HEK293 (cell line): ENCODE measurements around the gene PSMF1.

Experiments used
- ZBTB48 ChIP-seq: fragments of 450-650 bp; formaldehyde crosslinking; IDR thresholded peaks from 2 replicates; pipeline ENCODE4 v1.5.1; 2016; ENCODE audit warnings: missing biosample characterization, missing genetic modification characterization
- ZBTB7A ChIP-seq: fragments of 450-650 bp; formaldehyde crosslinking; IDR thresholded peaks from 2 replicates; pipeline ENCODE4 v1.5.1; 2016; ENCODE audit warnings: low read depth, missing biosample characterization, missing genetic modification characterization
- ZNF121 ChIP-seq: fragments of 450-650 bp; formaldehyde crosslinking; IDR thresholded peaks from 2 replicates; pipeline ENCODE4 v1.5.1; 2016; ENCODE audit warnings: missing biosample characterization, missing genetic modification characterization
- ZNF274 ChIP-seq, 2 experiments: fragments of 200-500 bp in 1 of 2; fragments of 450-650 bp in 1 of 2; sonication (Bioruptor generic) in 1 of 2; formaldehyde crosslinking in 1 of 2; IDR thresholded peaks; 2 replicates each; pipeline versions ENCODE4 v1.5.1 to v1.6.1; 2014 to 2016; ENCODE audit warnings: borderline replicate concordance in 1 of 2, inconsistent platforms in 1 of 2, low read length in 1 of 2, missing biosample characterization in 1 of 2, missing genetic modification characterization in 1 of 2
- ZNF558 ChIP-seq: fragments of 450-650 bp; formaldehyde crosslinking; IDR thresholded peaks from 2 replicates; pipeline ENCODE4 v1.5.1; 2016; ENCODE audit warnings: missing biosample characterization, missing genetic modification characterization
- ZNF600 ChIP-seq: fragments of 450-650 bp; formaldehyde crosslinking; IDR thresholded peaks from 2 replicates; pipeline ENCODE4 v1.5.1; 2016; ENCODE audit warnings: missing biosample characterization, missing genetic modification characterization
- ZNF629 ChIP-seq: fragments of 450-650 bp; formaldehyde crosslinking; IDR thresholded peaks from 2 replicates; pipeline ENCODE4 v1.5.1; 2017; ENCODE audit warnings: missing biosample characterization, missing genetic modification characterization
- TF ChIP-seq, protein P1 (sequence below): fragments of 450-650 bp; formaldehyde crosslinking; IDR thresholded peaks from 2 replicates; pipeline ENCODE4 v1.5.1; 2016; ENCODE audit warnings: missing biosample characterization, missing genetic modification characterization
- TF ChIP-seq, protein P2 (sequence below): fragments of 450-650 bp; formaldehyde crosslinking; IDR thresholded peaks from 2 replicates; pipeline ENCODE4 v1.5.1; 2016; ENCODE audit warnings: missing biosample characterization, missing genetic modification characterization

DNA sequence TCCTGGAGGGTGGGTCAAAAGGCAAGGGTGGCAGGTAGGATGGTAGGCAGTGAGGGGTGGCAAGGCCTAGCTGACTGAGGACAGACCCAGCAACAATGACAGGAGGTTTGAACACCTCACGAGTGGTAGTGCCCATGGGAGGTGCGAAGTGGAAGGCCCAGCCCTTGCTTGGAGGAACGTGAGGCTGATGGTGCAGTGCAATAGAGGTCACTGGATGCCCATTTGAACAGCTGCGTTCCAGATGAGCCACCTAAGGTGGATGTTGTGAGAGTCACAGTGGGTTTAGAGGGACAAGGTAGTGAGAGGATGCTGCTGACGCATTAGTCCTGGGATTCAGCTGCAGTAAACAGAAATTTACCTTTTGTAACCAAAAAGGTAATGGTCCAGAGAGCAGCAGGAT, 50.8 kb downstream of the PSMF1 start:
- TF ChIP-seq, protein P1, sequence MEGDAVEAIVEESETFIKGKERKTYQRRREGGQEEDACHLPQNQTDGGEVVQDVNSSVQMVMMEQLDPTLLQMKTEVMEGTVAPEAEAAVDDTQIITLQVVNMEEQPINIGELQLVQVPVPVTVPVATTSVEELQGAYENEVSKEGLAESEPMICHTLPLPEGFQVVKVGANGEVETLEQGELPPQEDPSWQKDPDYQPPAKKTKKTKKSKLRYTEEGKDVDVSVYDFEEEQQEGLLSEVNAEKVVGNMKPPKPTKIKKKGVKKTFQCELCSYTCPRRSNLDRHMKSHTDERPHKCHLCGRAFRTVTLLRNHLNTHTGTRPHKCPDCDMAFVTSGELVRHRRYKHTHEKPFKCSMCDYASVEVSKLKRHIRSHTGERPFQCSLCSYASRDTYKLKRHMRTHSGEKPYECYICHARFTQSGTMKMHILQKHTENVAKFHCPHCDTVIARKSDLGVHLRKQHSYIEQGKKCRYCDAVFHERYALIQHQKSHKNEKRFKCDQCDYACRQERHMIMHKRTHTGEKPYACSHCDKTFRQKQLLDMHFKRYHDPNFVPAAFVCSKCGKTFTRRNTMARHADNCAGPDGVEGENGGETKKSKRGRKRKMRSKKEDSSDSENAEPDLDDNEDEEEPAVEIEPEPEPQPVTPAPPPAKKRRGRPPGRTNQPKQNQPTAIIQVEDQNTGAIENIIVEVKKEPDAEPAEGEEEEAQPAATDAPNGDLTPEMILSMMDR (tag by site-specific recombination) = no peak
- no peak for TF ChIP-seq ZNF629 (tag by site-specific recombination)
- no peak for TF ChIP-seq ZNF121 (tag by site-specific recombination)
- no peak for TF ChIP-seq ZNF558
- no peak for TF ChIP-seq ZNF274 (IDR thresholded peaks at IDR 0.05; ENCODE audit: low read length)
- TF ChIP-seq ZNF274 (tag by site-specific recombination; IDR thresholded peaks at IDR 0.05; ENCODE audit: borderline replicate concordance) = no peak
- TF ChIP-seq, protein P2, sequence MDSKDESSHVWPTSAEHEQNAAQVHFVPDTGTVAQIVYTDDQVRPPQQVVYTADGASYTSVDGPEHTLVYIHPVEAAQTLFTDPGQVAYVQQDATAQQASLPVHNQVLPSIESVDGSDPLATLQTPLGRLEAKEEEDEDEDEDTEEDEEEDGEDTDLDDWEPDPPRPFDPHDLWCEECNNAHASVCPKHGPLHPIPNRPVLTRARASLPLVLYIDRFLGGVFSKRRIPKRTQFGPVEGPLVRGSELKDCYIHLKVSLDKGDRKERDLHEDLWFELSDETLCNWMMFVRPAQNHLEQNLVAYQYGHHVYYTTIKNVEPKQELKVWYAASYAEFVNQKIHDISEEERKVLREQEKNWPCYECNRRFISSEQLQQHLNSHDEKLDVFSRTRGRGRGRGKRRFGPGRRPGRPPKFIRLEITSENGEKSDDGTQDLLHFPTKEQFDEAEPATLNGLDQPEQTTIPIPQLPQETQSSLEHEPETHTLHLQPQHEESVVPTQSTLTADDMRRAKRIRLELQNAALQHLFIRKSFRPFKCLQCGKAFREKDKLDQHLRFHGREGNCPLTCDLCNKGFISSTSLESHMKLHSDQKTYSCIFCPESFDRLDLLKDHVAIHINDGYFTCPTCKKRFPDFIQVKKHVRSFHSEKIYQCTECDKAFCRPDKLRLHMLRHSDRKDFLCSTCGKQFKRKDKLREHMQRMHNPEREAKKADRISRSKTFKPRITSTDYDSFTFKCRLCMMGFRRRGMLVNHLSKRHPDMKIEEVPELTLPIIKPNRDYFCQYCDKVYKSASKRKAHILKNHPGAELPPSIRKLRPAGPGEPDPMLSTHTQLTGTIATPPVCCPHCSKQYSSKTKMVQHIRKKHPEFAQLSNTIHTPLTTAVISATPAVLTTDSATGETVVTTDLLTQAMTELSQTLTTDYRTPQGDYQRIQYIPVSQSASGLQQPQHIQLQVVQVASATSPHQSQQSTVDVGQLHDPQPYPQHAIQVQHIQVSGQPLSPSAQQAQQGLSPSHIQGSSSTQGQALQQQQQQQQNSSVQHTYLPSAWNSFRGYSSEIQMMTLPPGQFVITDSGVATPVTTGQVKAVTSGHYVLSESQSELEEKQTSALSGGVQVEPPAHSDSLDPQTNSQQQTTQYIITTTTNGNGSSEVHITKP (tag by site-specific recombination) = no peak
- TF ChIP-seq ZNF600 (tag by site-specific recombination) = no peak
- TF ChIP-seq ZBTB48 (tag by site-specific recombination) = no peak
- no peak for TF ChIP-seq ZBTB7A (tag by site-specific recombination)
